IPS-NIHi7 (cell line): Measurements from ENCODE around the gene TPO.

Source experiments
- DNase-seq: peaks from one replicate; pipeline ENCODE4 v3.0.0; 2012; ENCODE audit warnings: mixed read lengths; ENCODE audit errors: extremely low spot score

TPO gene

GRCh38 chr2:1448009-1448408 lies 34.7 kb downstream of the TPO start:
- DNase-seq: no peak

DNA sequence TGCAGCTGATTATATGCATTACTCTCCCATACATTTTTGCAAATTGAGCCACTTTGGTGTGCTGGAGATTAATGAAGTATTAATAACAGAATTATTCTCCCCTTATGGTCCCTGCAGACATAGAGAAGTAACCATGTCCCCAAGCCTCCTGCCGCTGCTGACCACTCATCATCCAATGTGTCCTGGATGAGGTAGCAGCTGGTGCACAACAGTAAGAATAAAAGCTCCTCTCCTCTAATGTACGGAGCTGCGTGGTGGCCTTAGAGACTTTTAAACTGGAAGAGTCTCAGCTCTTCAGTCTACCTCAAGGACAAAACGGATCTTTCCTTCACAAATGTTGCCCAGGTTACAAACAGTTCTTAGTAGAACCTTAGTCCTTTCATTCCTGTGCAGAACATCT lies 37.7 kb downstream of the TPO start:
- no peak for DNase-seq

GRCh38 chr2:1451422-1451821 lies 38.2 kb downstream of the TPO start:
- DNase-seq: no peak

DNA sequence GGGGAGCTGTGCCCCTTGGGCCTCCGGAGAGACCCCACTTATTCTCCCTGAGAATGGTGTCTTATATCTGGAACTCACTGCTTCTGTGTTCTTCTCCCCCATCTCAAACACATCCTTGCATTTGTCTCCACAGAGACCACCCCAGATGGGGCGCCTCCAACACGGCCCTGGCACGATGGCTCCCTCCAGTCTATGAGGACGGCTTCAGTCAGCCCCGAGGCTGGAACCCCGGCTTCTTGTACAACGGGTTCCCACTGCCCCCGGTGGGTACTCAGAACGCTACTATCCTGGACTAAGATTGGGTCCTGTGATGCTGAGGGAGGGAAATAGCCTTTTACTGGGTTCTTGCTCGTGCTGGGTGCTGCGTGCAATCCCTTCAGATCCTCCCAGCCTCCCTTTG lies 40.3 kb downstream of the TPO start:
- DNase-seq: no peak

- no peak for DNase-seq
These were observed 41.1 kb downstream of the TPO start for GRCh38 chr2:1454346-1454745.

DNA sequence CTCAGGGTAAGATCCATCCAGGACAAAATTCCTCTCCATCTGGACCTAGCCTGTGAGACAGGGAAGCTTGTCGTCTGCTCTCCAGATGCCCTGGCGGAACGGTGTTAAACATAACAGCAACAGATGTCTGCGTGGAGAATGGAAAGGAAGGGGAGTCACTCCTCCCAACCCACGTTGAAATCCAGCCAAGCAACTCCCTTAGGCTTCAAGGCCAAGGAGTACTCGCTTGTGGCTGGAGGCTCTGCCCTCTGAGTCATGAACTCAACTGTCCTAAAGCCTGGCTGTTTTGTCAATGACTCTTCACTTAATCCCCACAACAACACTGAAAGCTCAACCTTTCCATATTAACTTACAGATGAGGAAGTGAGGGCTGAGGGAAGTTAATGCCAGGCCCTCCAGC lies 42.2 kb downstream of the TPO start:
- DNase-seq: no peak

- no peak for DNase-seq
These were observed 45.2 kb downstream of the TPO start for GRCh38 chr2:1458432-1458831.

- no peak for DNase-seq
These were observed 46.5 kb downstream of the TPO start for GRCh38 chr2:1459727-1460126.

DNA sequence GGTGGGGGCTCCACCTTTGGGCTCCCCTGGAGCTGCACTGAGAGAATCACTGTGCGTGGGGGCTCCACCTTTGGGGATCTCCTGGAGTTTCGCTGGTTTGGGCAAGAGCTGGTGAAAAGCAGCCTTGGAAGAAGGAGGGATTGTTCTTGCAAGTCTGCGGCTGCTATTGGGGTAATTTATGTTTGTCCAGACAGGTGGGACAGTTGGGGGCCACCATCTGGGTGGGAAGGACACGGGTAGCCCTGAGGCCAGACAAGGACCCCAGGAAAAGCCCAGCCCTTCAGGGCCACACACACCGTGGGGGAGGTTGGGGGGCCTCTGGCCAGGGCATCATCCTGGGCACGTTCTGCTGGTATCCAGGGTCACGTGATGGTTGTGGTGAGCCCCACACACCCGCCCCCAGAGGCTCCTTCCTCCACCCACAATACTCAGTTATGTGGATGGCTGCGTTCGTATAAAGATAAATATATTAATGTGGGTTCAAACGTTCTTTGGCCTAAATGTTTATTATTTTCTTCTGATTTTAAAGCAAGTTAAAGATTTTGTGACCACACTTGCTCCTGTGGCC lies 47.7 kb downstream of the TPO start:
- DNase-seq: no peak

- DNase-seq: no peak
These were observed 48.5 kb downstream of the TPO start for GRCh38 chr2:1461507-1462390.

DNA sequence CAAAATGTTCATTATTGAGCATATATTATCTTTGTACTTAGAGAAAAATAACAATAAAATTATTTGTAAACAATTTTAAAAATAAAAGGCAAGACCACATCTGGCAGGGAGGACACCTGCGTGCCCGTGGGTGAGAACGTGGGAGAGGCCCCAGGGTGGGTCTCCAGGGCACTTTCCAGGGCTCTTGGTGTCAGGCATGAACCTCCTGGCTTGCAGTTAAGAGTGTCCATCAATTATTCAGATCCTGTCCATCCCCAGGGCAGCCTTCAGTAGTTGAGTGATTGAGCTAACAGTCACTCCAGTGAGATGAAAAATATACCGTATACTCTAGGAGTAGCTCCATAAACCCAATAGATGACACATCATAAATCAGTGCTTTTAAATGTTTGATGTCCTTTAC lies 49.7 kb downstream of the TPO start:
- no peak for DNase-seq

- no peak for DNase-seq
These were observed 59.1 kb downstream of the TPO start for GRCh38 chr2:1472350-1472749.

DNA sequence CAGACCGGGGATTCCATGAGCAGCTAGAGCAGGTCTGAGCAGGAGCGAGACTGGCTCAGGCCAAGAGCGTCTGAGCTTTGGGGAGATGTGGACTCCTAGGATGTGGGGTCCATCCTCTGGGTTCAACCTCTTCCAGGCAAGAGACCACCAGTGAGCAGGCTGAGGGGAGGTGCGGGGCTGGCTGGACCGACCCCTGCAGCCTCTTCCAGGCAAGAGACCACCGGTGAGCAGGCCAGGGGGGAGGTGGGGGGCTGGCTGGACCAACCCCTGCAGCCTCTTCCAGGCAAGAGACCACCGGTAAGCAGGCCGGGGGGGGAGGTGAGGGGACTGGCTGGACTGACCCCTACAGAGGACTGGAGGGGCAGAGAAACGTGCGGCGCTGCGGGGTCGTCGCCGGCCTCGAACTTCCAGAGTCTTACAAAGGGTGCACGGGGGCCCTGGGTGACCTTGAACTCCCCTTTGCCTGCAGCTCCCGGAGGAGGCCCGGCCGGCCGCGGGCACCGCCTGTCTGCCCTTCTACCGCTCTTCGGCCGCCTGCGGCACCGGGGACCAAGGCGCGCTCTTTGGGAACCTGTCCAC lies 63.4 kb downstream of the TPO start:
- DNase-seq: no peak

- DNase-seq: no peak
These were observed 64.2 kb downstream of the TPO start for GRCh38 chr2:1477196-1478040.

DNA sequence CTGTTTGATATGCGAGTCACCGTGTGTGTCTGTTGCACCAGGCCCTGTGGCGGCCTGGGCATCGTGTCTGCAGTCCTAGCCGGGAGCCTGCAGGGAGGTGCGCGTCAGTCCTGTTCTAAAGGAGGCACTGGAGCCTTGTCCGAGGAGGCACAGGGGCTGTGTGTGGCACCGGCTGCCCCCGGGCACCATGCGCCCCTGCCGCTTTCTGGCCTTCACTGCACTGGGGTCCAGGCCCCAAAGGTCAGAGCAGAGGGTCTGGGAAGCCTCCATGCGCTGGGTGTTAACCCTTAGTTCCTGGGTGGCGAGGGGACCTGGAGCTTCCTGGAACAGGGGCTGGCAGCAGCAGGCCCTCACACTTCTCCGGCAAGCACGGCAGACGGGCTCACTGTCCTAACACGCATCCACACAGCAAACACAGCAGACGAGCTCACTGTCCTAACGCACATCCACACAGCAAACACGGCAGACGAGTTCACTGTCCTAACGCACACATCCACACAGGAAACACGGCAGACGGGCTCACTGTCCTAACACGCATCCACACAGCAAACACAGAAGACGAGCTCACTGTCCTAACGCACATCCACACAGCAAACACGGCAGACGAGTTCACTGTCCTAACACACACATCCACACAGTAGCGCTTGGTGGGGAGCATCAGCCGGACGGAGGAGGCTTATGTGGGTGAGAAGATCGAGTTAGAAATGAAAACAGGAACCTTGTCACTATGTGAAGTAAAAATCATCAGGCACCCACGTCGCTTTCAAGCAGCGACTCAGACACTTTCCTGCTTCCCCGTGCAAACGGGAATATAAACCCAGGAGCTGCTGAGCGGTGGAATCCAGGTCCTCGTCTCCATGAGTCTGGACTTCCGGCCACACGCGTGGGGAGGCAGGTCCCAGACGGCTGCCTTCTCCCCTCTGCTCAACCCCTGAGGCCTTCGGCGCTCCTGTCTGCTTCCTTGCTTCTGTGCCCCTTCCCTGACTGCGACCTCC lies 65.3 kb downstream of the TPO start:
- no peak for DNase-seq

DNA sequence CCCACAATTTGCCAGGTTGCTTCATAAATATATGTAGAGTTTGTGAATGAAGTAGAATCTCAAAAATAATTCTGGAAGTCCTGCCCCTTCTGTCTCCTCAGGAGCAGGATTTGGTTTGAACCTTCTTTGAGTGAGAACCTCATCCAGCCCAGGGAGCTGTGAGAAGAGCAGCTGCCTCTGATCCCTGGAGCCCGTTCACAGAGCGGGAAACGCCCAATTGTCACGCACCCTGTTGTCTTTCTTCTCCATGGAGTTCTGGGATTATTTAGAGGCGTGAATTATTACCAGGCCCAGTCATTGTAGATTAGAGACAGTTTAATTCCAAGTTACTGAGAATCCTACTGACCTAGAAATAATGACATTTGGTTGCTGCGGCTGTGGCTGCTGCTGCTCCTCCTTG lies 66.1 kb downstream of the TPO start:
- DNase-seq: no peak

- no peak for DNase-seq
These were observed 67.4 kb downstream of the TPO start for GRCh38 chr2:1480671-1481076.

- DNase-seq: no peak
These were observed 68.4 kb downstream of the TPO start for GRCh38 chr2:1481406-1482252.

DNA sequence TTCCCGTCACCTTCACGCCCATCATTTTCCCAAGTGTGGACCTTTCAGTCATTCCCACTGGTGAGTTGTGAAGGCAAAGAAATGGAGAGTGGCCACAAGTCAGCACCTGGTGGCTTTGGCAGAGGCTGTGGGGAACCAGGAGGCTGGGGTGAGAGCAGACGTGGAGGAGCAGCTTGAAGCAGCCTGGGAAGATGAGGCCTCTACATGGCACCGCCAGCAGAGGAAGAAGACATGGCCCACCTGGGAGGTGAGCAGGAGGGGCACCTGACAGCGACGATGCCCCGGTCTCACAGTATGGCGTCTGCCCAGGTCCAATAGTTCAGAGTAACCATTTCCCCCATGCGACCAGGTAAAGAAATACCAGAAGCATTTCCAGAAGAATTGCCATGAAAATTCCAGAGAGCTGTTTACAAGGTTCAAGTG lies 69.0 kb downstream of the TPO start:
- no peak for DNase-seq

GRCh38 chr2:1482981-1483380 lies 69.7 kb downstream of the TPO start:
- DNase-seq: no peak
